Cardiac muscle cell (in vitro differentiated cells and primary cell): ENCODE results near the gene HECW1. TPM values are rescaled to one million over a fixed set of nuclear protein-coding genes. Genes with fewer than 3 reads are reported as not detected.

Experiments
- DNase-seq, 2 donors: peaks; one replicate each; pipeline versions ENCODE4 v3.0.0 to v3.0.0-alpha.2; 2010 to 2017; ENCODE audit warnings: low read depth in 1 of 2, low spot score in 1 of 2
- H3K27ac ChIP-seq: fragments of 200-600 bp; sonication (generic); 2 replicates; pipeline ENCODE4 v1.5.1; 2016
- H3K27me3 ChIP-seq: fragments of 200-600 bp; sonication (generic); 2 replicates; pipeline ENCODE4 v1.6.0; 2016; ENCODE audit warnings: control low read depth
- H3K36me3 ChIP-seq: fragments of 200-600 bp; sonication (generic); 2 replicates; pipeline ENCODE4 v1.5.1; 2016; ENCODE audit warnings: control low read depth
- H3K4me1 ChIP-seq: fragments of 200-600 bp; sonication (generic); 2 replicates; pipeline ENCODE4 v1.8.1; 2017; ENCODE audit warnings: low read depth, mild to moderate bottlenecking, mixed run types
- H3K4me3 ChIP-seq: fragments of 200-600 bp; sonication (generic); 2 replicates; pipeline ENCODE4 v1.5.1; 2016; ENCODE audit warnings: mild to moderate bottlenecking
- H3K9me3 ChIP-seq: fragments of 200-600 bp; sonication (generic); 2 replicates; pipeline ENCODE4 v1.5.1; 2017; ENCODE audit warnings: low read depth, mild to moderate bottlenecking, control low read depth
- polyA plus RNA-seq: library from polyadenylated mRNA; unstranded; fragments of >200 nt; fragmentation: Nextera tagmentation; extraction: Ambion mirVana; gene quantifications from 2 replicates; pipeline ENCODE4 v1.2.1, GENCODE V29; 2016
- total RNA-seq: library from RNA; depleted of rRNA; stranded (reverse); fragments of >200 nt; gene quantifications from 2 replicates; pipeline ENCODE4 v1.2.3, GENCODE V29; 2016
- TF ChIP-seq, protein P1 (sequence below): IDR thresholded peaks from 2 replicates; pipeline ENCODE4 v1.5.1; 2012; ENCODE audit warnings: low read depth, mild to moderate bottlenecking, low read length

Gene HECW1
- total and polyA plus RNA-seq, 2 experiments from 2014 or later: 0.06 to 0.13 TPM

GRCh38 chr7:43398831-43399230 is 286.4 kb downstream of the HECW1 start:
- Histone ChIP-seq H3K9me3 (no peaks in the 10 kb centered on the region), H3K27ac (no peak overlapping the region), H3K27me3 (no peaks in the 10 kb centered on the region), H3K4me3 (no peak overlapping the region), H3K4me1 (no peaks in the 10 kb centered on the region), H3K36me3 (no peaks in the 10 kb centered on the region)
- DNase-seq: no peak
- TF ChIP-seq, protein P1, sequence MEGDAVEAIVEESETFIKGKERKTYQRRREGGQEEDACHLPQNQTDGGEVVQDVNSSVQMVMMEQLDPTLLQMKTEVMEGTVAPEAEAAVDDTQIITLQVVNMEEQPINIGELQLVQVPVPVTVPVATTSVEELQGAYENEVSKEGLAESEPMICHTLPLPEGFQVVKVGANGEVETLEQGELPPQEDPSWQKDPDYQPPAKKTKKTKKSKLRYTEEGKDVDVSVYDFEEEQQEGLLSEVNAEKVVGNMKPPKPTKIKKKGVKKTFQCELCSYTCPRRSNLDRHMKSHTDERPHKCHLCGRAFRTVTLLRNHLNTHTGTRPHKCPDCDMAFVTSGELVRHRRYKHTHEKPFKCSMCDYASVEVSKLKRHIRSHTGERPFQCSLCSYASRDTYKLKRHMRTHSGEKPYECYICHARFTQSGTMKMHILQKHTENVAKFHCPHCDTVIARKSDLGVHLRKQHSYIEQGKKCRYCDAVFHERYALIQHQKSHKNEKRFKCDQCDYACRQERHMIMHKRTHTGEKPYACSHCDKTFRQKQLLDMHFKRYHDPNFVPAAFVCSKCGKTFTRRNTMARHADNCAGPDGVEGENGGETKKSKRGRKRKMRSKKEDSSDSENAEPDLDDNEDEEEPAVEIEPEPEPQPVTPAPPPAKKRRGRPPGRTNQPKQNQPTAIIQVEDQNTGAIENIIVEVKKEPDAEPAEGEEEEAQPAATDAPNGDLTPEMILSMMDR: no peak

GRCh38 chr7:43405948-43406347 is 293.5 kb downstream of the HECW1 start:
- Histone ChIP-seq H3K27ac (no peak overlapping the region), H3K4me3 (no peak overlapping the region), H3K27me3 (no peaks in the 10 kb centered on the region), H3K4me1 (no peaks in the 10 kb centered on the region), H3K9me3 (no peaks in the 10 kb centered on the region), H3K36me3 (no peaks in the 10 kb centered on the region)
- TF ChIP-seq, protein P1: no peak
- no peak for DNase-seq

- no peaks in the 10 kb centered on the region for H3K27me3 ChIP-seq
- TF ChIP-seq, protein P1: no peak
- H3K27ac ChIP-seq: no peak overlapping the region
- H3K36me3 ChIP-seq: no peaks in the 10 kb centered on the region
- no peaks in the 10 kb centered on the region for H3K4me1 ChIP-seq
- H3K4me3 ChIP-seq: no peak overlapping the region
- DNase-seq: no peak
- H3K9me3 ChIP-seq: no peaks in the 10 kb centered on the region
These were observed 294.5 kb downstream of the HECW1 start for GRCh38 chr7:43406961-43407360.

DNA sequence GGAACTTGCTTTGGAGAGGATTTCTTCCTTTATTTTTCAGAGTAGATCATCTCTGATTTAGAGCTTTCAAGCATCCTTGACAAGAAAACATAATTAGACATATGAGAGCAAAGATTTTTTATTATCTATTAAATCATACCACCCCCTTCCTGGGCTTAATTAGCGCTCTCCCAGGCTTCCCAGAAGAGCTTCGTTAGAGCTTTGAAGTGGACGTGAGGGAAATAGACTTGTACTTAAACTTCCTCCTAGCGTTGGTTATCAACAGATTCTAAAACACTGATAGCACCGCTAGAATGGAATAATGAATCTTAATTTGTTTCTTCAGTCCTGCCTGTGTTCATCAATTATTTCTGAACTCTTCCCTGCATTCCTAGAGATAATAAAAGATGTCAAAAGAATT is 296.5 kb downstream of the HECW1 start:
- TF ChIP-seq, protein P1: no peak
- no peak for DNase-seq
- no peak overlapping the region for H3K4me3 ChIP-seq
- no peaks in the 10 kb centered on the region for H3K36me3 ChIP-seq
- no peaks in the 10 kb centered on the region for H3K4me1 ChIP-seq
- H3K9me3 ChIP-seq: no peaks in the 10 kb centered on the region
- H3K27me3 ChIP-seq: no peaks in the 10 kb centered on the region
- H3K27ac ChIP-seq: no peak overlapping the region

DNA sequence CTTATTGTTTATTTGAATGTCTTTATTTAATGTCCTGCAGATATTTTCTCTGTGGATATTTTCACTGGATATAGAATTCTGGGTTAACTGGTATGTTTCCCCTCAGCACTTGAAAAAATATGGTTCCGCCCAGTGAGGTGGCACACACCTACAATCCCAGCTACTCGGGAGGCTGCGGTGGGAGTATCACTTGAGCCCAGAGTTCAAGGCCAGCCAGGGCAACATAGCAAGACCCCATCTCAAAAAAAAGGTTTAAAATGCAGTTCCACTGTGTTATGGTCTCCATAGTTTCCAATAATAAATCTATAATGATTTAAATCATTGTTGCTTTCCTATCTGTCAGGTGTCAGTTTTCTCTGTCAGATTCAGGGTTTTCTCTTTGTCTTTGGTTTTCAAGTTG is 305.0 kb downstream of the HECW1 start:
- no peak for DNase-seq

More for the DNA sequence above, 305.0 kb downstream of the HECW1 start:
- Histone ChIP-seq H3K27me3 (no peaks in the 10 kb centered on the region), H3K9me3 (no peaks in the 10 kb centered on the region), H3K27ac (no peak overlapping the region), H3K36me3 (no peaks in the 10 kb centered on the region), H3K4me3 (no peak overlapping the region), H3K4me1 (no peaks in the 10 kb centered on the region)
- TF ChIP-seq, protein P1: no peak
